NCI-H1105 (cell line): ENCODE data around the gene PDGFRA.

ENCODE experiments used
- DNase-seq: peaks from one replicate; lab custom pipeline; 2025; lab: John Stamatoyannopoulos, UW

Gene PDGFRA

GRCh38 chr4:54228961-54229501 lies at the start of gene PDGFRA:
Gene PDGFRA (plus strand): TSS chr4:54229293. CDS start chr4:54258769, 29,476 bp downstream.
- no peak for DNase-seq

- no peak for DNase-seq
These were observed 44.5 kb upstream of the PDGFRA start for GRCh38 chr4:54184581-54184980.

- DNase-seq, result no peak
These were observed 43.9 kb upstream of the PDGFRA start for GRCh38 chr4:54185044-54185780.

GRCh38 chr4:54185866-54186265 lies 43.2 kb upstream of the PDGFRA start:
- DNase-seq, result no peak

GRCh38 chr4:54186371-54186770 lies 42.7 kb upstream of the PDGFRA start:
- no peak for DNase-seq

DNA sequence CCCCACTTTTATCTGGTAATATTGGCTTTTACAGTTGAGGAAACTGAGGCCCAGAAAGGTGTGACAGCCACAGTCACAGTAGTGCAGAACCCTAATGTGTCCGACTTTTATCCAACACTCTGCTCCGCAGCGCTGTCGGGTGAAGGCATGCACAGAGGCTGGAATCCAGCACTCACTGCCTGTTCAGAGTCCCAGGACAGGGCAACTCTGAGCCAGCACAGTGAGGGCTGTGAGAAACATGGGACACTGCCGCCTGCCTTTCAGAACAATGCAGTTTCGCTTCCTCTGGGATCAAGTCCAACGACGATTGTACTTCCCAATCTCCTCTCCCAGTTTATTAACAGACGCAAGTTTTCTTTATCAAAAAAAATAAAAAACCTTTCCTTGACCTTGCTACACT lies 41.9 kb upstream of the PDGFRA start:
- no peak for DNase-seq

GRCh38 chr4:54189140-54189539 lies 40.0 kb upstream of the PDGFRA start:
- DNase-seq, result no peak

DNA sequence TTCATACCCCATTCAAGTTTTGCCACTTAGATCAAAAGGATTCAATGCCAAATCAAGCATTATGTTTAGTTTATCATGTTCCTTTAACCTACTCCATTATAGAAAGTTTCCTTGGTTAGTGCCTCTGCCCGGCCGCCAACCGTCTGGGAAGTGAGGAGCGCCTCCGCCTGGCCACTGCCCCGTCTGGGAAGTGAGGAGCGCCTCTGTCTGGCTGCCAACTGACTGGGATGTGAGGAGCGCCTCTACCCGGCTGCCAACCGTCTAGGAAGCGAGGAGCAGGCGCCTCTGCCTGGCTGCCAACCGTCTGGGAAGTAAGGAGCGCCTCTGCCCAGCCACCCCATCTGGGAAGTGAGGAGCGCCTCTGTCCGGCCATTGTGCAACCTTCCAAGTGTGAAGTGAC lies 36.3 kb upstream of the PDGFRA start:
- DNase-seq, result no peak

- no peak for DNase-seq
These were observed 31.2 kb upstream of the PDGFRA start for GRCh38 chr4:54197926-54198325.

GRCh38 chr4:54199919-54200318 lies 29.2 kb upstream of the PDGFRA start:
- no peak for DNase-seq

GRCh38 chr4:54209617-54210016 lies 19.5 kb upstream of the PDGFRA start:
- DNase-seq, result no peak

GRCh38 chr4:54213001-54213400 lies 16.1 kb upstream of the PDGFRA start:
- no peak for DNase-seq

DNA sequence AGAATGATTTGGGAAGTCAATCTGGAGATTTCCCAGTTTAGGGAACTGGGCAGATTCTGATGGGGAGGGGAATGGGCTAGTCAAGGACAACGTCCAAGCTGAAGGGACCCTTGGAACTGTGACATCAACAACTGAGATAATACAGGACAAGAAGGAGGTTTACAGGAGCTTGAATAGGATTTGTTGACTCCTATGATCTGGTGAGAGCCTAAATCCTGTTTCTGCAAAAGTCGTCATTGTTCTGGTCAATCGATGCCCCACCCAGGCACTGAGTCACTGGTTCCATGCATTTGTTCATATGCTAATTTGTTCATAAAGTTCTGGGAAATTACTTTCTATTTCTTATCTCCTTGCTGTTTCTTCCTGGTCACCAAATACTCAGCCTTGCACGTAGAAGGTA lies 15.3 kb upstream of the PDGFRA start:
- DNase-seq, result no peak

DNA sequence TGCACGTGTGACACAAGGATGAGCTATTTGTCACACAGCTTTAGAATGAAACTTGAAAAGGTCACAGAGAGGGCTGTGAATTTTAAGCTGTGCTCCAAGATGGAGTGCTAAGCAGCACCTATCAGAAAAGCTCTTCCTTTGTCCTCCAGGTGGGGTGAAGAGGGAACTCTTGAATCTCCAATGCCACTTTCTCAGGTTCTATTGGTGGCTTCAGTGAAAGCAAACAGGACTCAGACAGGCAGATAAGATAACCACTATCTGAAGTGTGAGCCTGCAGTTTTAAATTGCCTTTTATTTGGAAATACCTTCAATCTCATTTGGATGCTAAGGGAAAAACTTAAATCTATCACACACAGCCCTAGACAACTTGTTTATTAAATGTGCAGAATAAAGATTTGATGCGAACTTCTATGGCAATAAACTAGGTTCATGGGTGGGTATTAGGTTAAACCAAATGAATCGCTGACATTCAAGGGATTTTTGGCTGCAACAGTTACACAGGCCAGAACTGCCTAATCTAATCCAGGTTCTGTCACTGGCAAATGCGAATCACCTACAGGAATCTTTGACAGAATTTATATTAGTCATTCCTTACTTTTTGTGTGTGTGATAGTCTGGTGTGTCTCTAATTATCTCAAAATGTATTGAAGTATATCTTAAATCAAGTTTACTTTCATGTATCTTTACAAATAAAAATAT lies 13.6 kb upstream of the PDGFRA start:
- no peak for DNase-seq

DNA sequence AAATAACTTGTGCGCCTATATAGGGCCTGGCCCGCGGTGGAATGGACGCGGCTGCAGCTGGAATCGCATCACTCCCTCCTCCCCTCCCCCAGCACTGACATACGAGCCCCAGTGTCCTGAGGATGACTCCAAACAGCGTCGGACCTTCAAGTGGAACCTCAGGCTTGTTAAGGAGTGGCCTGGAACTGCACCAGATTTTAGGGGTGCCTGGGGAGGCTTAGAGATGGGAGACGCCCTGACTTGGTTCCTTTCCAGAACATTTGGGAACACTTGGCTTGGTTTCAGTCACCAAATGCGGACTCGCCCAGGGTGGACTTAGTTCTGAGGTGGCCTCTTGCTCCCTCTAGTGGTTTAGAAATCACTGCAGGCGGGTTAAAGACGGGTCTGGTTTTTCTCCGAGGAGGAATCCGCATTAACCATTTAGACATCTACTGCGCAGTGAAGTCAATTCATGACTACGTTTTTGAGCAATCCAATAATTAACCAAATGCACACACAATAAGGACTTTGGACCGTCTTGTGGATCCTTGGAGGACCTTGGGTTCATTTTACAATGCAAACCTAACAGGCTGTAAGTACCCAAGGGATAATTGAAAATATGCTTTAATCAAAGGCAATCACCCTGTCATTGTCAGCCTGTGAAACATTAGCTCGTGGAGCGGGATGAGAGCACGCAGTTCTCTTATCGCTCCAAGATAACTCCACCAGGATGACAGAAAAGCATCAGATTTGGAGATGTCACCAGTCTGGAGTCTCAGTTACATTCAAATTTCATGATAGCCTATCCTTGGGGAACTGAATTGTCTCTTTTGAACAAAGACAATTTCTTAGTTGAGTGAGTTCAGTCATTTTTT lies 11.2 kb upstream of the PDGFRA start:
- DNase-seq, result peak; percentile 51

DNA sequence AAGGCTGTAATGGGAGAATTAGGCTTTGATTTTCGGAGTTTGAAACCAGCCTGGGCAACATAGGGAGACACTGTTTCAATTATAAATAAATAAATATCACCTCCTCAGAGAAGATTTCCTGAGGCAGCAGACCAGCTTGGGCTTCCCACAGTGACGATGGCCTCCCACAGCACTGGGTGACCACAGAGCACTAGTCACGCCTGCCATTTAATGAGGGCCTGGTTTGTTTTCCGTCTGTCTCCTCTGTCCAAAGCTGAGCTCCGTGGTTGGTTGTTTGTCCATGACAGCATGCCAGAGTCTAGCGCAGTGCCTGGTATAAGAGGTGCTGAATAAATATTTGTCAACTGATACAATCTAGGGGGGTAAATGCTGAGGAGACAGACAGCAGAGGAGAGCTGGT lies 10.4 kb upstream of the PDGFRA start:
- no peak for DNase-seq

- DNase-seq, result no peak
These were observed 4.0 kb upstream of the PDGFRA start for GRCh38 chr4:54224996-54225597.

- no peak for DNase-seq
These were observed 3.3 kb upstream of the PDGFRA start for GRCh38 chr4:54225598-54226403.

DNA sequence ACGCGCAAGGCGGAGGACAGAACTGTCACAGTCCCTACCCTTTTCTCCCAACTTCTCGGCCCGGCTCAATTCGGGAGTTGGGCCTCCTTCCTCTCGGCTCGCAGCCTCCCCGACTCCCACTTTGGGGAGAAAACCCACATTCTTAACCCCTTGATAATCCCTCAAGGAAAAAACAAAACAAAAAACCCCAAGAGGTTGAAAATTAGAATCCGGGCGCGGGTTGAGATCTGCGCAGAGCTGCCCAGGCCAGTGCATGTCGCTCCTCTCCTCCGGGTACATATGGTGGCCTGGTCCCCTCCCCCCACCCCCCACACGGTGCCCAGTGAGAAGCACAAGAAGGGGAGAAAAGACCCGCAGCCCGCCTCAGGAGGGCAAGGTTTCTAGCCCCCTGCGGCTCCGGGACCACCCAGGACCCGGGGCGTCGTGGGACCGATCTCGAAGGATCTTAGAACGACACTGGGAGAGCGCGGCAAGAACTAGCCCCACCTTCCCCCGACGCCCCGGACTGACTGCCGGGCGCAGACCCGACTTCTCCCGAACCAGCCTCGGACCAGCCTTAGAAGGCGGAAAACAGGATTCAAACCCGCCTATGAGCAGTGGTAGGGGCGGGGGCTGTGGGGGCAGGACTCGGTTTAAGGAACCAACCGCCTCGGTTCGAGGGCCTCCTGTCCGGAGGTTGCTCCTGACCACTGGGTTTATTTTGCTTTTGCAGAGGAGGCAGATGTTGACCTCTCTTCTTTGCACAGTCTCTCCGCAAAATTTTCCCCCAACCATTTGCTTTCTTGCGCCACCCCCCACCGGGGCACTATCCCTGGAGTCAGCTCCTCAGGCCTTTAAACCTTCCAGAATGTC lies 2.5 kb upstream of the PDGFRA start:
- DNase-seq, result no peak
